HG03378 (cell line): ENCODE results near the gene ERMAP.
"Not testable (repeated sequence)": the region's sequence is repeated elsewhere in the genome, so short reads cannot be mapped to it uniquely, and the experiment has no call there.

Experiments
- ATAC-seq: cut with Tn5 transposase; IDR thresholded peaks from one replicate; pipeline ENCODE4 v1.9.1; 2021; ENCODE audit warnings: mild to moderate bottlenecking, moderate library complexity; ENCODE audit not compliant: unreplicated experiment

The ERMAP gene

GRCh38 chr1:42807056-42807668, 9.8 kb upstream of the ERMAP start:
- ATAC-seq = no peak

GRCh38 chr1:42814815-42815214, 2.1 kb upstream of the ERMAP start:
- not testable (repeated sequence) for ATAC-seq

- no peak for ATAC-seq
Observed at GRCh38 chr1:42815941-42816584, 859 bp upstream of the ERMAP start.

GRCh38 chr1:42817440-42817767, 482 bp downstream of the ERMAP start:
- ATAC-seq = peak; percentile 11

- no peak for ATAC-seq
Observed at GRCh38 chr1:42817976-42818375, 1.1 kb downstream of the ERMAP start.

- ATAC-seq = no peak
Observed at GRCh38 chr1:42820813-42821212, 3.9 kb downstream of the ERMAP start.

- ATAC-seq = no peak
Observed at GRCh38 chr1:42821690-42822089, 4.8 kb downstream of the ERMAP start.

GRCh38 chr1:42822800-42823392, 6.0 kb downstream of the ERMAP start:
- ATAC-seq = no peak

- no peak for ATAC-seq
Observed at GRCh38 chr1:42824481-42825035, 7.6 kb downstream of the ERMAP start.

GRCh38 chr1:42825036-42825851, 8.3 kb downstream of the ERMAP start:
- no peak for ATAC-seq

GRCh38 chr1:42830631-42831030, 13.7 kb downstream of the ERMAP start:
- no peak for ATAC-seq

GRCh38 chr1:42831273-42831672, 14.4 kb downstream of the ERMAP start:
- ATAC-seq = no peak

GRCh38 chr1:42832641-42833240, 15.8 kb downstream of the ERMAP start:
- ATAC-seq = no peak

GRCh38 chr1:42833981-42834380, 17.1 kb downstream of the ERMAP start:
- no peak for ATAC-seq

- no peak for ATAC-seq
Observed at GRCh38 chr1:42834803-42835202, 17.9 kb downstream of the ERMAP start.

GRCh38 chr1:42835422-42835821, 18.5 kb downstream of the ERMAP start:
- no peak for ATAC-seq

- ATAC-seq = no peak
Observed at GRCh38 chr1:42837709-42838108, 20.8 kb downstream of the ERMAP start.

GRCh38 chr1:42838482-42839190, 21.7 kb downstream of the ERMAP start:
- ATAC-seq = no peak

GRCh38 chr1:42841010-42841409, 24.1 kb downstream of the ERMAP start:
- no peak for ATAC-seq

GRCh38 chr1:42841440-42842147, 24.7 kb downstream of the ERMAP start:
- ATAC-seq = no peak
